K562 (cell line): ENCODE data around the gene UBE2V1. TPM values are rescaled to one million over a fixed set of nuclear protein-coding genes. Genes with fewer than 3 reads are reported as not detected.

Source experiments
- BRF1 ChIP-seq: IDR thresholded peaks from 3 replicates; pipeline ENCODE4 v1.6.1; 2011; ENCODE audit warnings: borderline replicate concordance, mild to moderate bottlenecking; ENCODE audit not compliant: insufficient read length; ENCODE audit errors: extremely low read depth
- E2F6 ChIP-seq, 2 experiments: IDR thresholded peaks; 2 replicates each; pipeline ENCODE4 v1.6.1; 2011; ENCODE audit warnings: borderline replicate concordance in 1 of 2, control low read depth in 1 of 2, low read depth in 1 of 2, low read length in 1 of 2, mild to moderate bottlenecking in 1 of 2, mixed read lengths in 1 of 2, moderate library complexity in 1 of 2; ENCODE audit not compliant: insufficient read depth in 1 of 2, insufficient read length in 1 of 2, poor library complexity in 1 of 2, severe bottlenecking in 1 of 2; ENCODE audit errors: extremely low read depth in 1 of 2
- ELK3 ChIP-seq: fragments of 450-650 bp; formaldehyde crosslinking; IDR thresholded peaks from 2 replicates; pipeline ENCODE4 v1.4.0; 2020; ENCODE audit warnings: mild to moderate bottlenecking
- MAX ChIP-seq: sonication (generic); formaldehyde crosslinking; IDR thresholded peaks from 2 replicates; pipeline ENCODE4 v1.9.0; 2022; ENCODE audit warnings: mild to moderate bottlenecking, missing genetic modification reagents
- MECOM ChIP-seq: fragments of 250-450 bp; sonication (Bioruptor Pico); IDR thresholded peaks from 2 replicates; pipeline ENCODE4 v1.8.0; 2022; ENCODE audit warnings: inconsistent platforms
- MGA ChIP-seq: fragments of 450-650 bp; IDR thresholded peaks from 2 replicates; pipeline ENCODE4 v1.6.1; 2016; ENCODE audit warnings: mild to moderate bottlenecking, moderate library complexity
- NFYB ChIP-seq: IDR thresholded peaks from 2 replicates; pipeline ENCODE4 v1.6.1; 2011; ENCODE audit warnings: mild to moderate bottlenecking, moderate library complexity; ENCODE audit not compliant: insufficient read length; ENCODE audit errors: extremely low read depth
- RBM25 ChIP-seq: fragments of 200-400 bp; formaldehyde crosslinking; IDR thresholded peaks from 2 replicates; pipeline ENCODE4 v1.6.1; 2018; ENCODE audit warnings: low read length, low read depth, moderate library complexity; ENCODE audit not compliant: severe bottlenecking
- ZBTB2 ChIP-seq: fragments of 450-650 bp; IDR thresholded peaks from 2 replicates; pipeline ENCODE4 v1.6.1; 2016; ENCODE audit warnings: antibody characterized with exemption
- ZNF77 ChIP-seq: fragments of 250-450 bp; sonication (Bioruptor Pico); IDR thresholded peaks from 2 replicates; pipeline ENCODE4 v1.5.0; 2020
- polyA plus RNA-seq, 8 experiments: library from polyadenylated mRNA; depleted of rRNA in 4 of 8; stranded (reverse) in 5 of 8; unstranded in 3 of 8; fragments of >200 nt; fragmentation: Nextera tagmentation in 2 of 8; fragmentation: Illumina TruSeq in 1 of 8; extraction: Ambion mirVana in 2 of 8; extraction: Trizol in 1 of 8; gene quantifications; 2 replicates each; pipeline versions ENCODE4 v1.2.1 to v1.2.3, GENCODE V29; 2011 to 2014; ENCODE audit warnings: inconsistent platforms in 1 of 8, missing spikeins in 1 of 8
- total RNA-seq, 7 experiments: library from RNA; depleted of rRNA in 6 of 7; stranded (reverse); fragments of >200 nt in 6 of 7; fragmentation: Illumina TruSeq in 2 of 7; extraction: Trizol in 2 of 7; gene quantifications; 2 replicates each; pipeline versions ENCODE4 v1.2.1 to v1.2.3, GENCODE V29; 2011 to 2021; ENCODE audit warnings: low replicate concordance in 1 of 7

Gene UBE2V1
- total and polyA plus RNA-seq, 9 of the 15 experiments (the other 6 are each of a cell fraction or from before 2014, with no cell fraction given) = 93.0 to 357 (median 119) TPM

GRCh38 chr20:50129662-50130355, 16.9 kb upstream of the UBE2V1 start (continued):
- TF ChIP-seq E2F6 (IDR thresholded peaks at IDR 0.05; ENCODE audit: borderline replicate concordance in 1 of 2, extremely low read depth in 1 of 2, insufficient read depth in 1 of 2, insufficient read length in 1 of 2, low read depth in 1 of 2, low read length in 1 of 2, poor library complexity in 1 of 2, severe bottlenecking in 1 of 2) (peak in 1 of 2 experiments; percentile 27), MGA (peak; percentile 54), MECOM (no peak), NFYB (peak; percentile 92), BRF1 (no peak), ZNF77 (CRISPR knock-in tag) (no peak), MAX (peak; percentile 55; the same call in 1 of the 2 replicates), RBM25 (peak; percentile 67), ZBTB2 (no peak), ELK3 (CRISPR knock-in tag) (no peak)
